Neural cell (in vitro differentiated cells): Measurements from ENCODE around the gene KLC1.

Source experiments
- CTCF ChIP-seq: fragments of 450-650 bp; IDR thresholded peaks from 2 replicates; pipeline ENCODE4 v1.5.1; 2014; ENCODE audit warnings: antibody characterized with exemption, mild to moderate bottlenecking, moderate library complexity; ENCODE audit not compliant: poor library complexity, severe bottlenecking
- EP300 ChIP-seq: fragments of 450-650 bp; conservative IDR thresholded peaks from 2 replicates; pipeline ENCODE4 v1.6.1; 2014; ENCODE audit warnings: antibody characterized with exemption, mild to moderate bottlenecking, moderate library complexity; ENCODE audit not compliant: poor library complexity, severe bottlenecking
- EZH2 ChIP-seq: fragments of 200-600, 300-800 bp; shearing (Covaris generic), sonication (generic); IDR thresholded peaks from 2 replicates; pipeline ENCODE4 v1.6.1; 2014; ENCODE audit warnings: antibody characterized with exemption, low read length, borderline replicate concordance, mild to moderate bottlenecking; ENCODE audit not compliant: insufficient read depth, poor library complexity, severe bottlenecking
- POLR2AphosphoS5 ChIP-seq: IDR thresholded peaks from 2 replicates; pipeline ENCODE4 v1.6.1; 2012

DNA sequence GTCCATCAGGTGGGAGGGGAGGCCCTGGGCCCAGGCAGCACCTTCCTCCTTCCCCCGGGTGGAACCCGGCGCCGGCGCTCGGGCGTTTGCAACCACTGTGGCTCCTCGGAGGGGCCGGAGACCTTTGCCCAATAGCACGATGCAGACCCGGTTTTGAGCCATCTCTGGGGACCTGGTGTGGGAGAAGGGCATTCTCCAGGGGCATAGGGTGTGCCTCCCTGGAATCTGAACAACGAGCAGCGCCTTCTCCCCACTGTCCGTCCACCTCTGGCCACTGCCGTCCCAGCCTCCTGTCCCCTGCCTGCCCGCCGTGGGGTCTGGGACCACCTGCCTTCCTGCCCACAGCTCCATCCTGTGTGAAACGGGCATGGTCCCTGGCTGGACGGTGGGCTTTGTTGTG is 99.1 kb downstream of the KLC1 start:
- TF ChIP-seq POLR2AphosphoS5 (no peak), CTCF (no peak), EZH2 (no peak), EP300 (no peak)
